HG03175 (cell line): ENCODE results near the gene PRMT9.

ENCODE experiments used
- ATAC-seq: cut with Tn5 transposase; IDR thresholded peaks from one replicate; pipeline ENCODE4 v1.9.1; 2021; ENCODE audit warnings: mild to moderate bottlenecking, moderate library complexity; ENCODE audit not compliant: unreplicated experiment

PRMT9 gene

GRCh38 chr4:147682755-147683154, 1.2 kb downstream of the PRMT9 start:
- no peak for ATAC-seq

GRCh38 chr4:147678796-147679549, 5.0 kb downstream of the PRMT9 start:
- no peak for ATAC-seq

GRCh38 chr4:147678106-147678505, 5.9 kb downstream of the PRMT9 start:
- ATAC-seq: no peak

- ATAC-seq: no peak
These were observed 9.5 kb downstream of the PRMT9 start for GRCh38 chr4:147674496-147674895.

- no peak for ATAC-seq
These were observed 9.9 kb downstream of the PRMT9 start for GRCh38 chr4:147674073-147674472.

GRCh38 chr4:147658501-147658900, 25.5 kb downstream of the PRMT9 start:
- ATAC-seq: no peak

- no peak for ATAC-seq
These were observed 28.3 kb downstream of the PRMT9 start for GRCh38 chr4:147655639-147656038.

GRCh38 chr4:147651563-147651962, 32.4 kb downstream of the PRMT9 start:
- no peak for ATAC-seq

- ATAC-seq: no peak
These were observed 35.3 kb downstream of the PRMT9 start for GRCh38 chr4:147648656-147649055.

- ATAC-seq: no peak
These were observed 38.9 kb downstream of the PRMT9 start for GRCh38 chr4:147645099-147645498.

- no peak for ATAC-seq
These were observed 39.5 kb downstream of the PRMT9 start for GRCh38 chr4:147644471-147644870.

- no peak for ATAC-seq
These were observed 40.3 kb downstream of the PRMT9 start for GRCh38 chr4:147643616-147644015.

GRCh38 chr4:147640331-147640730, 43.6 kb downstream of the PRMT9 start:
- no peak for ATAC-seq

GRCh38 chr4:147639388-147639787, 44.6 kb downstream of the PRMT9 start:
- no peak for ATAC-seq

GRCh38 chr4:147638942-147639341, 45.0 kb downstream of the PRMT9 start:
- no peak for ATAC-seq

- ATAC-seq: no peak
These were observed 45.6 kb downstream of the PRMT9 start for GRCh38 chr4:147638365-147638764.

- no peak for ATAC-seq
These were observed 48.6 kb downstream of the PRMT9 start for GRCh38 chr4:147635348-147635747.

- ATAC-seq: no peak
These were observed 50.3 kb downstream of the PRMT9 start for GRCh38 chr4:147633643-147634042.

- ATAC-seq: no peak
These were observed 50.9 kb downstream of the PRMT9 start for GRCh38 chr4:147633113-147633512.

- ATAC-seq: no peak
These were observed 53.9 kb downstream of the PRMT9 start for GRCh38 chr4:147629783-147630730.

- ATAC-seq: no peak
These were observed 55.5 kb downstream of the PRMT9 start for GRCh38 chr4:147628415-147628814.

- no peak for ATAC-seq
These were observed 57.1 kb downstream of the PRMT9 start for GRCh38 chr4:147626903-147627302.
